Measurements from ENCODE around the gene HSDL1. TPM values are rescaled to one million over a fixed set of nuclear protein-coding genes. Genes with fewer than 3 reads are reported as not detected.

The HSDL1 gene
- total and polyA plus RNA-seq, 2 donors (not counting 3 experiments of a cell fraction or from before 2014, with no cell fraction given), result 19.9 to 27.9 TPM

DNA sequence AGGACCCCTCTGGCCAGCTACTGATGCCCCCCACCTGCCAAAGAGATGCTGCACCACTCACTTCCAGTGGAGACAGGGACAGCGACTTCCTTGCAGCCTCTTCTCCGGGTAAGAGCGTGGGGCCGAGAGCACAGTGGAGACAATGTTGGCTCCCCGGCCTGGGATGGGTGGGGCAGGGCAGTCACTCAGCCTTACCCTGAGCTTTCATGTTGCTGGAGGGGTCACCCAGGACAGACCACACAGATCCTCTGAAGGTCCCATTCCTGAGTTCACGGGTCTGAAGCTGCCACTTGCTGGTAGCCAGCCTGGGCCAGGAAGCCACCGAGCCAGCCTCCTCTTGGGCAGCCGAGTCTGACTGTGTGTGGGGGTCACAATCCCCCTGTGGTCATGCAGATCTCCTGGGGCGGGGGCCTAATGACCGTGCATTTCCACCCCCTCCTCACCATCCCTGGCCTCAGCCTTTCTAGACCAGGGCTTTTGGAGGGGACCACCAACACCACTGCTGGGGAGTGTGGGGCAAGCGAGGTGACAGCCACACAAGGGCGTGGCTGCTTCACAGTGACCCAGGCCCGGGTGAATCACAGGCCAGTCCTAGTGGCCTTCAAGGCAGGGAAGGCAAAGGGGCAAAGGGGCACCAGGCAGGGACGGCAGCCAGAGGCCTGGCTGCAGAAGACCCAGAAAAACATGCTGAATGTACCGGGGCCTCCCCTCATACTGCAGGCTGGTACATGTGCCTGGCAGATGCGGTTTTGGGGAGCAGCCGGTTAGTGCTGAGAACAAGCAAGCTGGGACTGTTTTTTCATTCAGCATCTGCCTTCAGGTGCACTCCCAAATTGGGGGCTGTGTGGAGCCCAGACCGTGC, 31.4 kb upstream of the HSDL1 start:
- Histone ChIP-seq H4K20me1 (replicated peaks; ENCODE audit: control insufficient read depth, extremely low read depth, insufficient read depth, low read length) (no peaks in the 10 kb centered on the region), H3K27me3 (ENCODE audit: control insufficient read depth in 2 of 2, insufficient read depth in 2 of 2, low read length in 2 of 2) (no peaks in the 10 kb centered on the region)

GRCh38 chr16:84175350-84176081, 30.5 kb upstream of the HSDL1 start:
- CTCF ChIA-PET, result interaction anchor here (0.8 to 4.4 kb wide), 11 partner anchors 9 to 309 kb away, joined by 3 to 24 read pairs (median 3); partner anchors contain the start of genes MBTPS1 and TAF1C
- POLR2A ChIA-PET, result interaction anchor here (0.6 to 1.4 kb wide), 2 partner anchors 26 to 59 kb away, joined by 3 to 5 read pairs; partner anchors contain the start of gene MBTPS1
- dilution Hi-C loops (cut with MboI; ENCODE audit: extremely low pct_ligation_motif_present, low sequenced_read_pairs), result no loop called here
- no peak overlapping the region for H3K4me2 ChIP-seq (ENCODE audit: insufficient read depth, low read length)
- no peak overlapping the region for H3K9ac ChIP-seq (replicated peaks; ENCODE audit: extremely low read depth, insufficient read depth, low read length)
- peak; percentile 52 for DNase-seq (ENCODE audit: low read depth, low spot score)
- H3K9me1 ChIP-seq (replicated peaks; ENCODE audit: control insufficient read depth, extremely low read depth, insufficient read depth, low read length), result no peaks in the 10 kb centered on the region
- no TSS peak for BruUV-seq (replicated peaks)
- no peaks in the 10 kb centered on the region for H4K20me1 ChIP-seq (replicated peaks; ENCODE audit: control insufficient read depth, extremely low read depth, insufficient read depth, low read length)
- peak; percentile 85 for FAIRE-seq
- H2AFZ ChIP-seq (ENCODE audit: low read depth, low read length), result no peak overlapping the region
- H3K27me3 ChIP-seq (ENCODE audit: control insufficient read depth in 2 of 2, insufficient read depth in 2 of 2, low read length in 2 of 2), result no peaks in the 10 kb centered on the region
- no peak overlapping the region for H3K4me3 ChIP-seq (replicated peaks in 1 of 3; ENCODE audit: insufficient read depth in 1 of 3, low read depth in 1 of 3, low read length in 3 of 3)
- peaks cover 18% of the 10 kb centered on the region for H3K4me1 ChIP-seq (ENCODE audit: control insufficient read depth, extremely low read depth, insufficient read depth, low read length)
- TF ChIP-seq, protein P1, sequence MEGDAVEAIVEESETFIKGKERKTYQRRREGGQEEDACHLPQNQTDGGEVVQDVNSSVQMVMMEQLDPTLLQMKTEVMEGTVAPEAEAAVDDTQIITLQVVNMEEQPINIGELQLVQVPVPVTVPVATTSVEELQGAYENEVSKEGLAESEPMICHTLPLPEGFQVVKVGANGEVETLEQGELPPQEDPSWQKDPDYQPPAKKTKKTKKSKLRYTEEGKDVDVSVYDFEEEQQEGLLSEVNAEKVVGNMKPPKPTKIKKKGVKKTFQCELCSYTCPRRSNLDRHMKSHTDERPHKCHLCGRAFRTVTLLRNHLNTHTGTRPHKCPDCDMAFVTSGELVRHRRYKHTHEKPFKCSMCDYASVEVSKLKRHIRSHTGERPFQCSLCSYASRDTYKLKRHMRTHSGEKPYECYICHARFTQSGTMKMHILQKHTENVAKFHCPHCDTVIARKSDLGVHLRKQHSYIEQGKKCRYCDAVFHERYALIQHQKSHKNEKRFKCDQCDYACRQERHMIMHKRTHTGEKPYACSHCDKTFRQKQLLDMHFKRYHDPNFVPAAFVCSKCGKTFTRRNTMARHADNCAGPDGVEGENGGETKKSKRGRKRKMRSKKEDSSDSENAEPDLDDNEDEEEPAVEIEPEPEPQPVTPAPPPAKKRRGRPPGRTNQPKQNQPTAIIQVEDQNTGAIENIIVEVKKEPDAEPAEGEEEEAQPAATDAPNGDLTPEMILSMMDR (IDR thresholded peaks at IDR 0.05; ENCODE audit: extremely low read depth in 1 of 2, insufficient read depth in 1 of 2, low read depth in 1 of 2, low read length in 2 of 2), result peak; percentile 32 to 61
- TF ChIP-seq MAX (IDR thresholded peaks at IDR 0.05; ENCODE audit: insufficient read depth, insufficient read length) (peak; percentile 26), GATA2 (IDR thresholded peaks at IDR 0.05; ENCODE audit: insufficient read depth, insufficient read length, low read depth, low read length) (no peak), FOS (IDR thresholded peaks at IDR 0.05; ENCODE audit: borderline replicate concordance, insufficient read depth, low read length) (no peak), JUN (IDR thresholded peaks at IDR 0.05; ENCODE audit: borderline replicate concordance, insufficient read depth, insufficient read length, low read depth) (no peak)
- H3K27ac ChIP-seq (ENCODE audit: insufficient read depth, low read depth, low read length), result no peak overlapping the region
- H3K79me2 ChIP-seq (ENCODE audit: control insufficient read depth, insufficient read depth, low read length), result no peaks in the 10 kb centered on the region
- intact Hi-C loops (cut with micrococcal nuclease), result loop anchor here (1.0 to 5.0 kb wide), 5 partner anchors 30 to 208 kb away; partner anchors contain the start of genes DNAAF1, HSDL1 and NECAB2
- peaks cover 2 to 16% of the 10 kb centered on the region in 2 experiments for H3K36me3 ChIP-seq (ENCODE audit: control insufficient read depth in 2 of 2, extremely low read depth in 1 of 2, insufficient read depth in 2 of 2, low read length in 2 of 2)
- H3K9me3 ChIP-seq (replicated peaks; ENCODE audit: control insufficient read depth, insufficient read depth, low read length), result no peaks in the 10 kb centered on the region

More for the DNA sequence above, 31.4 kb upstream of the HSDL1 start:
- Histone ChIP-seq H3K4me3 (replicated peaks in 1 of 3; ENCODE audit: insufficient read depth in 1 of 3, low read depth in 1 of 3, low read length in 3 of 3) (no peak overlapping the region), H3K9me3 (replicated peaks; ENCODE audit: control insufficient read depth, insufficient read depth, low read length) (no peaks in the 10 kb centered on the region), H3K36me3 (ENCODE audit: control insufficient read depth in 2 of 2, extremely low read depth in 1 of 2, insufficient read depth in 2 of 2, low read length in 2 of 2) (peaks cover 2 to 23% of the 10 kb centered on the region in 2 experiments), H3K4me1 (ENCODE audit: control insufficient read depth, extremely low read depth, insufficient read depth, low read length) (peaks cover 18% of the 10 kb centered on the region), H2AFZ (ENCODE audit: low read depth, low read length) (no peak overlapping the region), H3K27ac (ENCODE audit: insufficient read depth, low read depth, low read length) (no peak overlapping the region), H3K79me2 (ENCODE audit: control insufficient read depth, insufficient read depth, low read length) (no peaks in the 10 kb centered on the region), H3K9ac (replicated peaks; ENCODE audit: extremely low read depth, insufficient read depth, low read length) (no peak overlapping the region), H3K4me2 (ENCODE audit: insufficient read depth, low read length) (no peak overlapping the region), H3K9me1 (replicated peaks; ENCODE audit: control insufficient read depth, extremely low read depth, insufficient read depth, low read length) (no peaks in the 10 kb centered on the region)
- BruUV-seq (replicated peaks), result no TSS peak
- dilution Hi-C loops (cut with MboI; ENCODE audit: extremely low pct_ligation_motif_present, low sequenced_read_pairs) (no loop called here), intact Hi-C loops (cut with micrococcal nuclease) (loop anchor here (1.0 to 5.0 kb wide), 2 partner anchors 10 to 209 kb away; partner anchors contain the start of gene NECAB2)
- TF ChIP-seq JUN (IDR thresholded peaks at IDR 0.05; ENCODE audit: borderline replicate concordance, insufficient read depth, insufficient read length, low read depth) (no peak), POLR2A (IDR thresholded peaks at IDR 0.05; ENCODE audit: low read depth, low read length) (peak; percentile 60)
- CTCF ChIA-PET, result interaction anchor here (0.6 to 4.4 kb wide), 9 partner anchors 10 to 308 kb away, joined by 3 to 24 read pairs (median 3); partner anchors contain the start of genes MBTPS1 and TAF1C
- no peak for DNase-seq (ENCODE audit: low read depth, low spot score)
- POLR2A ChIA-PET, result interaction anchor here (0.6 to 1.4 kb wide), 3 partner anchors 13 to 60 kb away, joined by 3 to 5 read pairs (median 3); partner anchors contain the start of gene MBTPS1
- no peak for FAIRE-seq
